Fibroblast of mammary gland (primary cell): ENCODE measurements around the gene TKTL1.
"Not testable (repeated sequence)": the region's sequence is repeated elsewhere in the genome, so short reads cannot be mapped to it uniquely, and the experiment has no call there.

Experiments used
- DNase-seq: peaks from one replicate; pipeline ENCODE4 v3.0.0-alpha.2; 2010; ENCODE audit warnings: low read depth
- H3K4me3 ChIP-seq: 2 replicates; pipeline ENCODE4 v1.5.1; 2011; ENCODE audit warnings: low read depth, mild to moderate bottlenecking, low read length, moderate library complexity; ENCODE audit not compliant: control insufficient read depth
- TF ChIP-seq, protein P1 (sequence below): conservative IDR thresholded peaks from 2 replicates; pipeline ENCODE4 v1.5.1; 2011; ENCODE audit warnings: low read depth, low read length, inconsistent platforms; ENCODE audit not compliant: control insufficient read depth, insufficient read depth

Gene TKTL1

DNA sequence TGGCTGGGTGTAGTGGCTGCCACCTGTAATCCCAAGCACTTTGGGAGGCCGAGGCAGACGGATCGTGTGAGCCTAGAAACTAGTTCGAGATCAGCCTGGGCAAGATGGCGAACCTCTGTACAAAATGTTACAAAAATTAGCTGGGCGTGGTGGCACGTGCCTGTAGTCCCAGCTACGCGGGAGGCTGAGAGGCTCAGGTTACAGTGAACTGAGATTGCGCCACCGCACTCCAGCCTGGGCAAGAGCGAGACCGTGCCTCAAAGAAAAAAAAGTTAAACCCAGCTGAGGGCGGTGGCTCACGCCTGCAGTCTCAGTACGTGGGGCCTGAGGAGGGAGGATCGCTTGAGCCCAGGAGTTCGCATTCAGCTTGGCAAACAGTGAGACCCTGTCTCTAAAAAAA is 1.1 kb downstream of the TKTL1 start:
- no peak for DNase-seq
- no peak overlapping the region for H3K4me3 ChIP-seq
- TF ChIP-seq, protein P1, sequence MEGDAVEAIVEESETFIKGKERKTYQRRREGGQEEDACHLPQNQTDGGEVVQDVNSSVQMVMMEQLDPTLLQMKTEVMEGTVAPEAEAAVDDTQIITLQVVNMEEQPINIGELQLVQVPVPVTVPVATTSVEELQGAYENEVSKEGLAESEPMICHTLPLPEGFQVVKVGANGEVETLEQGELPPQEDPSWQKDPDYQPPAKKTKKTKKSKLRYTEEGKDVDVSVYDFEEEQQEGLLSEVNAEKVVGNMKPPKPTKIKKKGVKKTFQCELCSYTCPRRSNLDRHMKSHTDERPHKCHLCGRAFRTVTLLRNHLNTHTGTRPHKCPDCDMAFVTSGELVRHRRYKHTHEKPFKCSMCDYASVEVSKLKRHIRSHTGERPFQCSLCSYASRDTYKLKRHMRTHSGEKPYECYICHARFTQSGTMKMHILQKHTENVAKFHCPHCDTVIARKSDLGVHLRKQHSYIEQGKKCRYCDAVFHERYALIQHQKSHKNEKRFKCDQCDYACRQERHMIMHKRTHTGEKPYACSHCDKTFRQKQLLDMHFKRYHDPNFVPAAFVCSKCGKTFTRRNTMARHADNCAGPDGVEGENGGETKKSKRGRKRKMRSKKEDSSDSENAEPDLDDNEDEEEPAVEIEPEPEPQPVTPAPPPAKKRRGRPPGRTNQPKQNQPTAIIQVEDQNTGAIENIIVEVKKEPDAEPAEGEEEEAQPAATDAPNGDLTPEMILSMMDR = no peak

DNA sequence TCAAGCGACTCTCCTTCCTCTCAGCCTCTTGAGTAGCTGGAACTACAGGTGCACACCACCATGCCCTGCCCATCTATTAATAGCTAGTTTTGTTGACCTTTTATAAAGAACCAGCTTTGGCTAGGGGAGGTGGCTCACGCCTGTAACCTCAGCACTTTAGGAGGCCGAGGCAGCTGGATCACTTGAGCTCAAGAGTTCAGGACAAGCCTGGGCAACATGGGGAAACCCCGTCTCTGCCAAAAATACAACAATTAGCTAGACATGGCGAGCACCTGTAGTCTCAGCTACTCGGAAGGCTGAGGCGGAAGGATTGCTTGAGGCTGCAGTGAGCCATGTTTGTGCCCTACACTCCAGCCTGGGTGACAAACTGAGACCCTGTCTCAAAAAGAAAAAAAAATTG is 2.7 kb downstream of the TKTL1 start:
- H3K4me3 ChIP-seq = no peak overlapping the region
- DNase-seq = no peak
- TF ChIP-seq, protein P1 = no peak

DNA sequence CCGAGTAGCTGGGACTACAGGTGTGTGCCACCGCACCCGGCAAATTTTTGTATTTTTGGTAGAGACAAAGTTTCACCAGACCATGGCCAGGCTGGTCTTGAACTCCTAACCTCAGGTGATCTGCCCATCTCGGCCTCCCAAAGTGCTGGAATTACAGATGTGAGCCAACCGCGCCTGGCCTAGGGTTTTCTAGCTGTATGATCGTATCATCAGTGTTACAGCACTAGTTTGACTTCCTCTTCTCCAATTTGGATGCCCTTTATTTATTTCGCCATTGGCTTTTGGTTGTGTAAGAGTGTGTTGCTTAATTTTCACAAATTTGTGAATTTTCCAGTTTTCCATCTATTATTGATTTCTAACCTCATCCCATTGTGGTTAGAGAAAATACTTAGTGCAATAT is 5.2 kb downstream of the TKTL1 start:
- TF ChIP-seq, protein P1 = no peak
- no peak for DNase-seq
- no peak overlapping the region for H3K4me3 ChIP-seq

DNA sequence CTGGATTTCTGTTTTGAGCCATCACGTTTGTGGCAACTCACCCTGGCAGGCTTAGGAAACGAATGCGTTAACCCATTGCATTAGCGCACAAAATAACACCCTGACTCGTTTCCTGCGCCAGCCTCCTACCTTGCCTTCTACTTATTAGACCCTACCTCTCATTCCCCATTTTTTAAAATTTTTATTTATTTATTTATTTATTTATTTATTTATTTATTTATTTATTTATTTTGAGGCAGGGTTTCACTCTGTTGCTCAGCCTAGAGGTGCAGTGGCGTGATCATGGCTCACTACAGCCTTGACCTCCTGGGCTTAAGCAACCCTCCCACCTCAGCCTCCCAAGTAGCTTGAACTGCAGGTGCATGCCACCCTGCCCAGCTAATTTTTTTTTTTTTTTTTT is 7.4 kb downstream of the TKTL1 start:
- DNase-seq, H3K4me3 ChIP-seq: not testable (repeated sequence)

DNA sequence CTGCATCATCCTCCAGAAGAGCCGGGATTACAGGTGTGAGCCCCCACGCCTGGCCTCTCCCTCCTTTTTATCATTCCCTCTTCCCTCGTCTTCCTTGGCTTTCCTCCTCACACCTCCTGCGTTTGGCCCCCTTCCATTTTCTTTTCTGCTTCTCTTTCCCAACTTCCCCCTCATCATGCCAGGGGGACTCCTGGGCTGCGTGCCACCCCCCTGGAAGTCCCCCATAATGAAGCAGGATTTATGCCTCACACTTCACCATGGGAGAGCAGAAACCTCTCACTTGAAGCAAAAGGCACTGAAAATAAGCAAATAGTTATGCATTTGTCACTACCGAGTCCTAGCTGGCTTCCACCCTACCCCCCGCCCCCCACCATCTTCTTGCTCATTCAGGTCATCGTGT is 7.9 kb downstream of the TKTL1 start:
- H3K4me3 ChIP-seq = no peak overlapping the region
- no peak for DNase-seq
- TF ChIP-seq, protein P1 = no peak

DNA sequence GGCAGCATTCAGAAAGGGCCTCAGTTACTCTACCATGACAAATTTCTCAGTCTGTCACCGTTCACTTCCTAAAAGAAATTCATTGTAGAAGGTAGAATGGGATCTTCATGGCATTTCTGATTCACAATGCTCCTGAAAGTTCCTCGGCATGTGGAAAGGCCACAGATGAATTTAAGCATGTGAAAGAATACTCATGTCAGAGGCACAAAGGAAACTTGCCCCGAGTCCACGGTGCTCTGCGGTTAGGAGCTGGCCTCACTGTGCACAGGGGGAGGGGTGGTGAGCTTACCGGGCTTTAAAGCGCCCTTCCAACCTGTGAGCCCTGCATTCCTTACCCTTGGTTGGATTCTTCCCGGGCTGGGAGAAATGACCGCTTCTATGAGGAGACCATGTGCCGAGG is 9.3 kb downstream of the TKTL1 start:
- DNase-seq = no peak
- H3K4me3 ChIP-seq = no peak overlapping the region
- TF ChIP-seq, protein P1 = no peak

DNA sequence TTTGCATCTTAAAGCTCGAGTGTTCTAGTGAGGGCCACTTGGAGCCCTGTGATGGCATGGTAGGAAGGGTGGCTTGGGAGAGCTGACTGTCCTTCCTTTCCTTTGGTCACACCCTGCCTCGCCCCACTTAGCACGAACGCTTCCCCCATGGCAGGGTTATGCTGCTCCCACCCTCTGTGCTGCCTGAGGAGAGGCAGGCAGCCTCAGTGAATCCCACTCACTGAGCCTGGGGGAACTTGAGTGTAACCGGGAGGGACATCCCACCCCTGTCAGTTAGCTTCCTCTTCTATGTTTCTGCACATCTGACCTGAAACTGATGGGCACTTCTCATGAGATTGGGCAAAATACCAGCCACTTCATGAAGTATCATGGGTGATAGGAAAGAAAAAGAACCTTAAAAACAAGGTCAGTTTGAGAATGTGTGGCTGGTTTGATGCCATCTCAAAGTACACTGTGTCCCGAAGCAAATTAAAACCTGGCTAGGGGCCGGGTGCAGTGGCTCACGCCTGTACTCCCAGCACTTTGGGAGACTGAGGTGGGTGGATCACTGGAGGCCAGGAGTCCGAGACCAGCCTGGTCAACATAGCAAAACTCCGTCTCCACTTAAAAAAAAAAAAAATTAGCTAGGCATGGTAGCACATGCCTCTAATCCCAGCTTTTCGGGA is 10.1 kb downstream of the TKTL1 start:
- TF ChIP-seq, protein P1 = no peak
- DNase-seq = no peak
- H3K4me3 ChIP-seq = no peak overlapping the region
